GM19238 (cell line): Measurements from ENCODE around the gene GGA1.

Experiments used
- DNase-seq: peaks from one replicate; pipeline ENCODE4 v3.0.0; 2011; ENCODE audit warnings: low spot score; ENCODE audit not compliant: insufficient read length

Gene GGA1

DNA sequence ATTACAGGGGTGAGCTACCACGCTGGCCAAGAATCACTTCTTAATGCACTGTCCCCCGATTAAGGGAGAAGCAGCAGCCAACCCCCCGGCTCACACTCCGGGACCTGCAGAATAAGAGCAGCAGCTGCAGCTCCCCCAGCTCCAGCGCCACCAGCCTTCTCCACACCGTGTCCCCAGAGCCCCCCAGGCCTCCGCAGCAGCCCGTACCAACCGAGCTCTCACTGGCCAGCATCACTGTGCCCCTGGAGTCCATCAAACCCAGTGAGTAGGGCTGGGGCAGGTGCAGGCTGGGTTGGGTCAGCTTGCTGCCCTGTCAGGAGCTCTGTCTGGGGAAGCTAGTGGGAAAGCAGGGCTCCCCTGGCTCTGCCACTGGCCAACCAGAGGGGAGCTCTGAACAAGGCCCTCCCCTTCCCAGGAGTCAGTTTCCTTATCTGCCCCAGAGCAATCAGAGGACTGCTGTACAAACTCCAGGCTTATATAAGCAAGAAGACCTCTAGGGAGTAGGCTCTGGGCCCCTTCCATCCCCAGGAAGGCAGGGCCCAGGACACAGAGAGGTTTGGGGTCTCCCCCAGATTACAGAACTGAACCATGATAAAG is 22.3 kb downstream of the GGA1 start:
- DNase-seq = no peak

DNA sequence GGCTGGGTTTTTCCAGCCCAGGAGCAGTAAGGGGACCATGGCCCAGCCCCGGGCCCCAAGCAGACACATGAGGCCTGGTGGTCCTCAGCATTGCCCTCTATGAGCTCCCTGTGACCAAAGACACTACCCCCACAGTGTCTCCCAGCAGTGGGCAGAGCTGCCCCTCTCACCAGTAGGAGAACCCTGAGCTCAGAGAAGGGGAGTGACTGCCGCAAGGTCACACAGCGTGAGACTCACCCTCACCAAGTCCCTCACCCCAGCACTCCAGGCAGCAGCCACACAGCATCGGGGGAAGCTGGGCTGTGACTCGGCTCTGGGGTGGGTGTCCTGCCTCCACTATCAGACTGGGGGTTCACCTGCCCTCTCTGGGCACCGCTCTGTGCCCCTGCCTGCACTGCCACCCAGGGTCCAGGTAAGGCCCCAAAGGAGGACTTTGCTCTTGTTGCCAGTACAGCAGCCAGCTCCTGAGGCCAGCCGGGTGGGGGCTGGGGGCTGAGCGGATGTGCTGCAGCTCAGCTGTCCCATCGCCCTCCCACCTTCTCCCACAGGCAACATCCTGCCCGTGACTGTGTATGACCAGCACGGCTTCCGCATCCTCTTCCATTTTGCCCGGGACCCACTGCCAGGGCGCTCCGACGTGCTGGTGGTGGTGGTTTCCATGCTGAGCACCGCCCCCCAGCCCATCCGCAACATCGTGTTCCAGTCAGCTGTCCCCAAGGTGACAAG is 23.0 kb downstream of the GGA1 start:
- no peak for DNase-seq

DNA sequence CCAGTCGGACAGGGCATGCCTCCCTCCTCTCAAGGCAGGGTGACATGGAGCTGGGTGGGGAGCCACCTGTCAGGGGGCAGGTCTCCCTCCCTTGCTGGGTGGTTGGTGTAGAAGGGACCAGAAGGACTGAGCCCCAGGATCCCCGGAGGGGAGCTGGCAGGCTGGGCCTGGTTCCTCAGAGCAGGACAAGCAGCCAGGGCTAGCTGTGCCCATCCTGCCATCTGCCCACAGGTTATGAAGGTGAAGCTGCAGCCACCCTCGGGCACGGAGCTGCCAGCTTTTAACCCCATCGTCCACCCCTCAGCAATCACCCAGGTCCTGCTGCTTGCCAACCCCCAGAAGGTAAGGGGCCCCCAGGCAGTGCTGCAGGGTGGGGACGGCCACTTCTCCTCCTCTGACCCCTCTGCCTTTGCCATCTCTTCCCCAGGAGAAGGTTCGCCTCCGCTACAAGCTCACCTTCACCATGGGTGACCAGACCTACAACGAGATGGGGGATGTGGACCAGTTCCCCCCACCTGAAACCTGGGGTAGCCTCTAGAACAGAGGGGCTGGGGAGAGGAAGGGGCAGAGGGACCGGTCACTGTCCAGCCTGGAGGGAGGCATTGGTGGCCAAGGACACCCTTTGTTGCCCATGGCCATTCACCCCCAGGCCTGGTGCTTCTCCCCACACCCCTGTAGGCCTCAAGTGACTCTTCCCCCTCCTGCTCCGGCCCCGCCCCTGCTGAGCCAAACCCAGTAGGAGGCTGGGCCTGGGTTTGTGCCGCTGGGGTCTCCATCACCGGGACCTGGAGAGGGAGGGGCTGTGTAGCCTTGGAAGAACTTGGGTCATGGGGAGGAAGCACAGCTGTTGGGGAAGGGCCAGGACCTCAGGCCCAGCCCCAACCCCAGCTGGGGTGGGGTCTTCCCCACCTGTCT is 23.8 kb downstream of the GGA1 start:
- DNase-seq = peak; percentile 48

DNA sequence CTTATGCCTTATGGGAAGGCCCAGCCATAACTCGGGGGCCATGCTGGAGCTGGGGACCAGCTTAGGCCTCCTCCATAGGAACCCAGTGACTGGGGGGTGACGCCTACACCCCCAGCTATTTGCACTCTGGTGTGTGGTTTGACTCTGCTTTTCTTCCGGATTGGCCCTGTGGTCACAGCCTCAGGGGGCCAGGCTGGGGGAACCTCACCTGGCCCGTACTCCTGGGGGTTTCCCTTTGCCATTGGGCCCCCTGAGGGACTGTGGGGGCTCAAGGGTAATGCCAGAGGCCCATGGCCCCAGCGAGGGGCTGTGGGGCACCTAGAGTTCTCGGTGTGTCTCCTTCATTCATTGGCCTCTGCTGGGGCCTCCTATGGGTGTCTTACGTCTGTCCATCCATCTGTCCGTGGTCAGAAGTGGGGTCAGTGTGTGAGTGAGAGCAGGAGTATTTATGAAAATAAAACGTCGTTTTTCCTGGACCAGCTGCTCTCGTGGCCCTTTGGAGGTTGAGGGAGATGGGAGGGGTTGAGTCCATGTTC is 24.5 kb downstream of the GGA1 start:
- DNase-seq = peak; percentile 86

DNA sequence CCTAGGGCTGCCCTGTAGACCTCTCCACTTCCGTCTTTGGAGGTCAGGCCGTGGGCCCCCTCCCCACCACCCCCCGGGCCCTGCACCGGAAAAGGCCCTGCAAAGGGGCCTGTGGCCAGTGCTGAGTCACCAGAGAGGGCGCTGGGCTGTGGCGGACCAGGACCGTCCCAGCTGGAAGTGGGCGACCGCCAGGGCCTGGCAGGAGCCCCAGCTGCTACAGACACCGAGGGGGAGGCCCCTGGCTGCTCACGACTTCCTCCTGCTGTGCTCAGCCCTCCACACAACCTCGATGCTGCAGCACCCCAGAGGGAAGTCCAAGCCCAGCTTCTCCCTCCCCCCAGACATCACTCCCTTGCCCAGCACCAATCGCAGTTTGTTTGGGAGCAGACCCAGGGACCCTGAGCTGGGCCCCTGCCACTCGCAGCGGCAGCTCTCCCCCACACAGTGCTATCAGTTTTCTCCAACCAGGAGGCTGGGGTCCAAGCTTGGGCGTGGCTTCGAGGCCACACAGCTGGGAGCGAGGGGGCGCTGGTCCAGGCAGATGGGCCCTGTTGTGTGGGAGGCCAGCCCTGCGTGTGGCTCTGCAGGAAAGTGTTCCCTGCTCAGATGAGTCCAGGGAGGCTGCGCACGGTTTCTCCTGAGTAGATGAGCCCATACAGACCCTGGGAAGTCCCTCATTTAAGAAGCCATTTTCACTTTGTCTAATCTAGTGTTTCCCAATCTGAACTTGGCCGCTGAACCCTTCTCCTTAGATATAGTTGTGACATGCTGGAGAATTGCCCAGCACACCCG is 25.2 kb downstream of the GGA1 start:
- DNase-seq = peak; percentile 87

DNA sequence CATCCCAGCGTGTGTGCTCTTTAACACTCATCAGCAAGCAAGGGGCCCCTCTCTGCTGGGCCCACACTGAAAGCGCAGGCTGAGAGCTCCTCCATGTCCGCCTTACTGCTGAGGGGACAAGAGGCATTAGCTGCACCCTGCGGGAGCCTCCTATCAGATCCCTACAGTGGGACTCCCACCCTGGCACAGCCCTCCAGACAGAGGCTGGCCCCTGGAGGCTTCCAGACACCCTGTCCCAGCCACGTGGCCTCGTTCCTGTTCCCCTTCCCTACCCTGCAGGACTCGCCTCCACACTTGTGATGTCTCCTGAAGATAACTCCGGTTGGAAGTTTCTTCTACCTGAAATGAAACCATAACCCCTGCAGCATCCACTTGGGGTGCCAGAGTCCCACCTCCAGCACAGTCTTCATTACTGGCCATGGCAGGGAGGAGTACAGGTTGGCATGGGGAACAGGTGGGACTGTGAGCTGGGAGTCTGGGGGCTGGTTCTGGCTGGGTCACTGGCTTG is 25.8 kb downstream of the GGA1 start:
- DNase-seq = no peak

DNA sequence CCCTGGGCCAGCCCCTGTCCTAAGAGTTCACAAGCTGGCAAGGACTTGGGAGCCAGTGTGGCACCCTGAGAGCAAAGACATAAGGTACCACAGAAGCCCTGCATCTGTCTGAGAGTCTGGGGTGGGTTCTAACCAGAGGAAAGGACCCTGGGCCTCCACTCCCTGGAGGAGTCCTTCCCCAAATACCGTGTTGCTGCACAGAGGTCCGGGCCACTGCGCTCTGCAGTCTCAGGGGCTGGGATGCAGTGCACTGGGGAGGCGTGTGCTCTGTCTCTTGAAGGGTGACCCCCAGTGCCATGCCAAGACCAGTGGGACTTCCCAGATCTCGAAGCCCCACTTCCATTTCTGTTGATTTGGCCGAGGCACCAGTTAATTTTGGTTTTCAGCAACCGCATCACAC is 26.5 kb downstream of the GGA1 start:
- DNase-seq = no peak

DNA sequence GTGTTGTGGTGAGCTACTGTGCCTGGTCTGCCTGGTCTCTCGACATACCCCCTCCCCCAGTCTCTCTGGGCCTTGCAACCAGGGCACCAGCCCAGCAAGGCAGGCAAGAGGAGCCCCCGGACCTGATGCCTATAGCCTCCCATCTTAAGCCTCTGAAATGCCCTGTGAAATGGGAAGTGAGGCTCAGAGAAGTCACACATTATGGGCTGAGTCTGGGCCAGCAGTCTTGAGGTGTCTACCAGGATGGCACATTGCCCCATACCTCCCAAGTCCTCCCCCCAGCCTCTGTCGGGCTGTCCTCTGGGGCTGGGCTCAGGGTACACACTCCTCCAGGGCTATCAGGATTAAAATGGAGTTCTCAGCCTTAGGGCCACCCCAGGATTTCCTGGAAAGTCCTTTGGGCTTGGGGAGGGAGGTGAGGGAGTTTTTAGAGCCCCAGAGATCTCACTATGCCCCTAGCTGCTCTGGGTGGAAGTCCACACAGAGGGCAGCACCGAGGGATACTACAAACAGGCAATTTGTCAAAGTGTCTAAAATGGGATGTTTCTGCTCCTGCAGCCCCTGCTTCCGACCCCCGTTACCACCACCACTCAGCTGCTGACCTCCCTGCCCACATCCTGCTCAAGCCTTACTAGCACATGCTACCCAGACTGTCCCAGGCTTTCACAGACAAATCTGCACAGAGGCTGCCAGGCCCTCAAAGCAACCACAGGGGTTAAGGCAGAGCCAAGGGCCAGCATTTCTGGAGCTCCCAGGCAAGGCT is 27.7 kb downstream of the GGA1 start:
- no peak for DNase-seq

DNA sequence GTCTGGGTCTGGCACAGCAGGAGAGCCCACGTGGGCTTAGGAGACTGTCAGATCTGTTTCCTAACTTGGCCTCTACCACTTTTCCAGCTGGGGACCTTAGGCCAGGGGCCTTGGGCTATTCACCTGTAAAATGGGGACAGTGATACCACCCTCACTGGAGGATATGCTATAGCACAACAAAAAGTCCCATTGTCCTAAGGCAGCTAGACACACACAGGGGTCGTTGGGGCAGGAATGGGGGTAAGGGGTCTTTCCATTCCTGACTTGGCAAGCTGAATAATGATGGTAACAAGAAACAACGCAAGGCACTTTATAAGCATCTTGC is 28.3 kb downstream of the GGA1 start:
- no peak for DNase-seq

DNA sequence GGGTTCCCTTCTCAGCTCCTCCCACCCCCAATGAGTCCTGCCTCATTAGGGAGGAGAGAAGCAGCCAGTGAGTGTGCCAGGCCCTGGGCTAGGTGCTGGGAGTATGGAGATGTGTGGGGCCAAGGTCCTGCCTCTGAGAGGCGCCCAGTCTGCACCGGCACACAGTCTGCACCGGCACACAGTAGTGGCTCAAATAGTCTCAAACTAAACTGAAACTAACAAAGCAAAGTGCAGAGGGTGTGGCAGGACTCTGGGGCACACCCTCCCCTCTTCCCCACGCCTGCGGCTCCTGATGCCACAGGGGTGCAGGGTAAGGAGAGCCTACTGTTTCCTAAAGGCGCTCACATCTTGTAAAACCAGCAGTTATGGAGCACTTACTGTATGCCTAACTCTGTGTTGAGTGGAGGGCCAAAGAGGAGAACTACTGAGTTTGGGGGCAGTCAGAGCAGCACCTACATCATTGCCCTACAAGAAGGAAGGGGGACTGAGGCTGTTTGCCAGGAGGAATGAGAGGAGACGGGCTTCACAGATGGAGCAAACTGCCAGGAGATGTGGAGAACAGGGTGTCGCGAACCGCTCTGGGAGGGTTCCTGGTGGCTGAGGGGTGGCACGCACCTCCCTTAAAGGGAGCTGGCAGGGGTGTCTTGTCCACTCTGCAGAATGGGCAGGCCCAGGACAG is 29.9 kb downstream of the GGA1 start:
- DNase-seq = no peak

DNA sequence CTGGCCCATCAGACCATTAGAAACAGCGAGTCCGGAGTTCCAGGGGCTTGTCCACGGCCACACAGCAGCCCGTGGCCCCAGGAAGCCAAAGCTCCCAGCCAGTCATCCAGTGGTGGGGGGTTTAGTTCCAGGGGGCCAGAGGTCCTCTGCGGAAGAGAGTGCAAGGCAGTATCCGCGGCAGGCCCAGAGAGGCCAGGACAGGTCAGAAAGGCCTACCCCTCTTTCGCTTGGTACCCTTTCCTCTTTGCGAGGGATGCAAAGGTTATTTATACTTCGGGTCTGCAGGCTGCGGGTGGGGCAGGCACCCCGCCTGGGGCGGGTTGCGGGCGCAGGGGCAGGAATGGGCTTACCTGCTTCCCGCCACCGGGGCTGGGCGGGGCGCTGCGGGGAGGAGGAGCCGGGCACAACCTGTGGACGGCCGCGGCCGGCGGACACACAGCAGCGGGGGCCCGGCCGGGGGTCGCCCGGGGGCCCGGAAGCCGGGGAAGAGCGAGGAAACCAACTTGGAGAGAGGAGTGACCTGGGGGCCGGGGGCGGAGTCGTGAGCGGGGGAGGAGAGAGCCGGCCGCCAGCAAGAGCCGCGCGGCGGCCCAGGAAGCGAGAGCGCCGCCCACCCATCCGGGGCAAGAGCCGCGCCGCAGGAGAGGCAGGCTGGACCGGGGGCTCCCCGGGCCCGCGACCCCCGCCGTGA is 30.6 kb downstream of the GGA1 start, which contains the start of gene SH3BP1:
TSS of gene SH3BP1 (plus strand) at position 600 of the 691 bp plus-strand sequence. CDS start 119 bp downstream, outside the sequence.
- peak; percentile 71 for DNase-seq

DNA sequence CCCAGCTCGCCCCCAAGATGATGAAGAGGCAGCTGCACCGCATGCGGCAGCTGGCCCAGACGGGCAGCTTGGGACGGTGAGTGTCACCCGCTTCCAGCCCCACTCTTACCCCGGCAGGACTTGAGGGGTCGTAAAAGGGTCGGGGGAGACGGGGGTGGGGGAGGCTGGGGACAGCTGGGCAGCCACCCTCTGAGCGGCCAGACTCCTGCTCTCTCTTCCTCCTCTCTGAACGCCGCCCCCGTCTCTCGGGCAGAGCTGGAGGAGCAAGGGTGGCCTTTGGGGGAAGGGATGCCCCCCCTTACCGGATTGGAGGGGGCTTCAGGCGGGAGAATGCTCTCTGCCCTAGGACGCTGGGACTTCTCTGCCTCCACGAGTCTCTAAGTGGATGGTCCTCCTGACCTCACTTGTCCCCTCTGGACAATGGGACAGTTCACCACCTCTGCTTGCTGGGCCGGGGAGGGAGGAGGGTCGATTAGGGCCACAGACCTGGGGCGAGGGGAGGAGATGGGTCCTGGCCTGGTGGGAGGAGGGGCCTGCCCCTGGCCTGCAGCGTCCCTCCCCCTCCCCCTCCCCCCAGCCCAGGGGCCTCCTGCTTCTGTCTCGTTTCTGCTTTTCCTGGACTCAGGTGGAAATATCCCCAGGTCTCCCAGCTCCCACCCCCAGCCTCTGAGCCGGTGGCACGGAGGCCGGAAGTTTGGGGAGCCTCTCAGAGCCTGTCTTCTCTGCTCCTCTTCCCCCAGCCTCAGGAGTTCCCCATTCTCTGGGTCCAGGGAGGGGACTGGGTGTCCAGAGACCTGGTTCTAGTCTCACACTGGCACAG is 31.3 kb downstream of the GGA1 start:
- no peak for DNase-seq

DNA sequence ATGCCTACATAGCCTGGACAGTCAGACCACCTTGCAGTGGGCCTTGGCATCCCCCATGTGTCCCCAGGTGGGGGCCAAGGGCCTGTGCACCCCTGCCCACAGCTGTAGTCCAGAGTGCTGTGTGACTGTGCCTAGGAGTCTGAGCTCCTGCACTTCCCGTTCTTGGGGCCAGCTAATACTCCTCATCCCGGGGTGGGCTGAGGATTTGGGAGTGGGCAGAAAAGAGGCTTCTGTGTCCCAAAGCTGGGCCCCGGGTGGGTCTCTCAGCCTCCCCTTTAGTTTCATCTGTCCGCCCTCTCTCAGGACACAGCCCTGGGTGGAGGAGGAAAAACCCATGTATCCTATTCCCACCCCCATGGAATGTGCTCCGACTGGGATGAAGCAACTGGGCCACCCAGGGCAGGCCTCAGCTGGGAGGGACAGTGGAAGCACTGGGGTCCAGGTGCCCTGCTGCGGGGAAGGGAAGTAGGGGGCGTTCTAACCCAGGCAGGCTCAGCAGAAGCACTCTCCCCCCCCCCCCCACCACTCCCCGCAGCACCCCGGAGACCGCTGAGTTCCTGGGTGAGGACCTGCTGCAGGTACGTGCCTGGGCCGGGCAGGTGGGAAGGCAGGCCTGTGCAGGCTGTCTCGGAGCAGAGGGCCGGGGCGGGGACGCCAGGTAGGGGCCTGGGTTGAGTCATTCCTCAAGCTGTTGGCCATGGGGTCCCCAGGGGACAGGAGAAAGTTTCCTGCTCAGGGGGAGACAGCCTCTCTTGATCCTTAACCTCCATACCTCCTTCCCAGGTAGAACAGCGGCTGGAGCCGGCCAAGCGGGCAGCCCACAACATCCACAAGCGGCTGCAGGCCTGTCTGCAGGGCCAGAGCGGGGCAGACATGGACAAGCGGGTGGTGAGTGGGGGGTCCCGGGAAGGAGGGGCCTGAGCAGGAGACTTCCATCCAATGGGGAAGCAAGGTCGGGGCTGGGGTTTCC is 32.2 kb downstream of the GGA1 start:
- DNase-seq = no peak

DNA sequence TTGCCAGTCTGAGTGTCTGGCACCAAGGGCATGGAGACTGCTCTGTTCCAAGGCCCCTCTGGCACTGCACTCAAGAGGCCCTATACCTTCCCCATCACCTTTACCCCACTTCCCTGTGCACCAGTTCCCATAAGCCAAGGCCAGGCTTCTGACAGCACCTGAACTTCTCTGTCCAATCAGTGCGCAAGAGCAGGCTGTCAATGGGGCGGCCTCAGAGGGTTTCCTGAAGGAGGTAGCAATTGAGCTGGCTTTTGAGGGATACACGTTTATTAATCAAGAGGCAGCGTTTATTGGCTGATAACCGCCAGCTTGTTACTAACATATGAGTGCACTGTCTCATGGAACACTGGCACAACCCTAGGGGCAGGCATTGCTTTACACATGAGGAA is 32.9 kb downstream of the GGA1 start:
- DNase-seq = no peak

DNA sequence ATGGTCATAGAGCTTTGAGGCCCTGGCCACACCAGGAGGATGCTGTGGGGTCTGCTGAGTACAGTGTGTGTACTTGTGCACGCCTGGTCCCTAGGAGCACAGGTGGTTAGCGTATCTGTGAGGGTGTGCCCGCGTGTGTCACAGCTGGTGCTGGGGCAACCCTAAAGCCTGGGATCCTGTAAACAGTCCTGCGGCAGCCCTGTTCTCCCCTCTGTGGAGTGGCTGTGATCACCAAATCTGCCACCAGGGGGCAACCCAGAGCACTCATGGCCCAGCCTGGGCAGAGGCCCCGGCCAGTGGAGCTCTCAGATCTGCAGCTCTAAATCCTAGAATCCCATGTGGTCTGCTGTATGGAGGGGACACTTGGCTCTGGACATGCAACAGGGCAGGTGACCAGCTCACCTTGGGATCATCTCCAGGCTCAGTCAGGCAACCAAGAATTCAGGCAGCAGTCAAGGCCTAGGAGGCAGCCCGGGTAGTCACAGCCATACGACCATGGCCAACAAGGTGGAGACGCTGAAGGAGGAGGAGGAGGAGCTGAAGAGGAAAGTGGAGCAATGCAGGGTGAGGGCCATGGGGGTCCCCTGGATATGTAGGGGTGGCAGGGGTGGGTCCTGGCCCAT is 34.7 kb downstream of the GGA1 start:
- peak; percentile 89 for DNase-seq

DNA sequence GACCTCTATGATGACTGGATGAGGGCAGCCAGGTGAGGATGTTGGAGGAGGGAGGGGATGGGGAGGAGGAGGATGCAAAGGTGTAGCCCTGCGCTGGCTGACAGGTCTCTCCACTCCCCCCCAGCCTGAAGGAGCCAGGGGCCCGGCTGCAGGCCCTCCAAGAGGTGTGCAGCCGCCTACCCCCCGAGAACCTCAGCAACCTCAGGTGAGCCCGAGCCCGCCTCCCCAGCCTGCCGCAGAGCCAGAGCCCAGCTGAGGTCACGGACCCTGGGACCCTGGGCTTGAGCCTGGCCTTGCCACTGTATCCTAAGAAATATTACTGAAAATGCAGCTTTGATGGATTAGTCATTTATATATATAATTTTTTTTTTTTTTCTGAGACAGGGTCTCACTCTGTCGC is 38.7 kb downstream of the GGA1 start:
- no peak for DNase-seq

DNA sequence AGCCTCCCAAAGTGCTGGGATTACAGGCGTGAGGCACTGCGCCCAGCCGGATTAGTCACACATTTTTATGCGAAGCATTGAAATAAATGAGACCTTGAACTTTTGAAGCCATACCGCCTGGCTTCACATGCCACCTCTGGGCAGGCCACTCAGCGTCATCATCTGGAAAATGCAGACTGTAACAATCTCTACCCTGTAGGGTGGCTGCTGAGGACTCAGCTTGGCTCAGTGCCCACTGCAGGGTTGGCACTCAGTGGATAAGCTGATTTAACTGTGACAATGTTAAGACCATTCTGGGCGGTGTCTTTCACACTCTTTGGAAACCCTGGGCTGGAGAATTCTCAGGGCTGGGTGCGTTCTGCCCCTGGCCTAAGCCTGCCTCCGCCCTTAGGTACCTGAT is 39.3 kb downstream of the GGA1 start:
- no peak for DNase-seq
